Activated CD4-positive, alpha-beta T cell treated with anti-CD3 and anti-CD28 coated beads, Interleukin-2, amount 10 ng/mL, durations not matched to agents 24 days and 14 days (primary cell): Measurements from ENCODE around the gene CALML3. TPM values are rescaled to one million over a fixed set of nuclear protein-coding genes. Genes with fewer than 3 reads are reported as not detected.

Source experiments
- DNase-seq: peaks from one replicate; pipeline ENCODE4 v3.0.0; 2022
- H3K27ac Mint-ChIP-seq: one replicate; pipeline ENCODE4 v1.8.0; 2022; ENCODE audit warnings: mild to moderate bottlenecking, mixed read lengths
- H3K27me3 Mint-ChIP-seq: one replicate; pipeline ENCODE4 v1.8.0; 2022; ENCODE audit warnings: mixed read lengths
- H3K36me3 Mint-ChIP-seq: one replicate; pipeline ENCODE4 v1.8.0; 2022; ENCODE audit warnings: low read depth, mild to moderate bottlenecking, mixed read lengths
- H3K4me1 Mint-ChIP-seq: one replicate; pipeline ENCODE4 v1.8.0; 2021; ENCODE audit warnings: mixed read lengths
- H3K4me3 Mint-ChIP-seq: one replicate; pipeline ENCODE4 v1.8.0; 2022; ENCODE audit warnings: mild to moderate bottlenecking, moderate library complexity, mixed read lengths
- H3K9me3 Mint-ChIP-seq: one replicate; pipeline ENCODE4 v1.8.0; 2021; ENCODE audit warnings: mixed read lengths
- intact Hi-C: fragments of 100-400 bp; cut with micrococcal nuclease; formaldehyde crosslinking; loops from one replicate; pipeline ENCODE4 v1.15.1; 2023
- total RNA-seq: library from RNA; stranded (reverse); gene quantifications from 2 replicates; pipeline ENCODE4 v1.2.3, GENCODE V29; 2022

CALML3 gene
- total RNA-seq, 1 donor from 2014 or later = not detected

GRCh38 chr10:5519054-5519453 is 5.7 kb upstream of the CALML3 start:
- H3K27ac Mint-ChIP-seq = no peak overlapping the region
- H3K27me3 Mint-ChIP-seq = peaks cover 38% of the 10 kb centered on the region
- H3K4me3 Mint-ChIP-seq = no peak overlapping the region
- DNase-seq = no peak
- no peaks in the 10 kb centered on the region for H3K4me1 Mint-ChIP-seq
- no peaks in the 10 kb centered on the region for H3K36me3 Mint-ChIP-seq
- intact Hi-C loops = no loop called here
- no peaks in the 10 kb centered on the region for H3K9me3 Mint-ChIP-seq

- H3K4me3 Mint-ChIP-seq = no peak overlapping the region
Observed at GRCh38 chr10:5522913-5523560, 1.7 kb upstream of the CALML3 start.

GRCh38 chr10:5523796-5524574 is 776 bp upstream of the CALML3 start:
- Mint-ChIP-seq H3K9me3 (no peaks in the 10 kb centered on the region), H3K36me3 (no peaks in the 10 kb centered on the region), H3K4me1 (no peaks in the 10 kb centered on the region), H3K27ac (no peak overlapping the region), H3K27me3 (peaks cover 13% of the 10 kb centered on the region), H3K4me3 (no peak overlapping the region)
- intact Hi-C loops = no loop called here
- no peak for DNase-seq

More at GRCh38 chr10:5522913-5523560, 1.7 kb upstream of the CALML3 start:
- H3K36me3 Mint-ChIP-seq = no peaks in the 10 kb centered on the region
- no peaks in the 10 kb centered on the region for H3K9me3 Mint-ChIP-seq
- peaks cover 21% of the 10 kb centered on the region for H3K27me3 Mint-ChIP-seq
- DNase-seq = no peak
- no peak overlapping the region for H3K27ac Mint-ChIP-seq
- intact Hi-C loops = no loop called here
- H3K4me1 Mint-ChIP-seq = no peaks in the 10 kb centered on the region

- H3K4me3 Mint-ChIP-seq = no peak overlapping the region
- no peak overlapping the region for H3K27ac Mint-ChIP-seq
- DNase-seq = no peak
- no peaks in the 10 kb centered on the region for H3K36me3 Mint-ChIP-seq
- intact Hi-C loops = no loop called here
- no peaks in the 10 kb centered on the region for H3K9me3 Mint-ChIP-seq
- no peaks in the 10 kb centered on the region for H3K4me1 Mint-ChIP-seq
- H3K27me3 Mint-ChIP-seq = peaks cover 3% of the 10 kb centered on the region
Observed at GRCh38 chr10:5525561-5526341, 990 bp downstream of the CALML3 start.

GRCh38 chr10:5526691-5527331 is 2.0 kb downstream of the CALML3 start:
- Mint-ChIP-seq H3K27me3 (peaks cover 3% of the 10 kb centered on the region), H3K27ac (no peak overlapping the region)

GRCh38 chr10:5527332-5528200 is 2.8 kb downstream of the CALML3 start:
- peaks cover 3% of the 10 kb centered on the region for H3K27me3 Mint-ChIP-seq
- DNase-seq = no peak
- intact Hi-C loops = no loop called here
- H3K9me3 Mint-ChIP-seq = no peaks in the 10 kb centered on the region
- no peak overlapping the region for H3K4me3 Mint-ChIP-seq
- no peaks in the 10 kb centered on the region for H3K4me1 Mint-ChIP-seq
- no peaks in the 10 kb centered on the region for H3K36me3 Mint-ChIP-seq
- H3K27ac Mint-ChIP-seq = no peak overlapping the region

More at GRCh38 chr10:5526691-5527331, 2.0 kb downstream of the CALML3 start:
- Mint-ChIP-seq H3K9me3 (no peaks in the 10 kb centered on the region), H3K36me3 (no peaks in the 10 kb centered on the region), H3K4me3 (no peak overlapping the region), H3K4me1 (no peaks in the 10 kb centered on the region)
- DNase-seq = no peak
- intact Hi-C loops = no loop called here

GRCh38 chr10:5528989-5529701 is 4.4 kb downstream of the CALML3 start:
- peaks cover under 1% of the 10 kb centered on the region for H3K27me3 Mint-ChIP-seq
- H3K4me3 Mint-ChIP-seq = no peak overlapping the region
- H3K36me3 Mint-ChIP-seq = no peaks in the 10 kb centered on the region
- no peak overlapping the region for H3K27ac Mint-ChIP-seq
- DNase-seq = no peak
- intact Hi-C loops = no loop called here
- no peaks in the 10 kb centered on the region for H3K9me3 Mint-ChIP-seq
- H3K4me1 Mint-ChIP-seq = no peaks in the 10 kb centered on the region

GRCh38 chr10:5529702-5530411 is 5.1 kb downstream of the CALML3 start:
- Mint-ChIP-seq H3K4me3 (no peak overlapping the region), H3K27ac (no peak overlapping the region), H3K9me3 (no peaks in the 10 kb centered on the region), H3K27me3 (no peaks in the 10 kb centered on the region), H3K36me3 (no peaks in the 10 kb centered on the region), H3K4me1 (no peaks in the 10 kb centered on the region)
- intact Hi-C loops = no loop called here
- DNase-seq = no peak

- no peaks in the 10 kb centered on the region for H3K36me3 Mint-ChIP-seq
- no peak for DNase-seq
- no peak overlapping the region for H3K4me3 Mint-ChIP-seq
- intact Hi-C loops = no loop called here
- peak overlapping the region; percentile 8 for H3K27ac Mint-ChIP-seq
- no peaks in the 10 kb centered on the region for H3K27me3 Mint-ChIP-seq
- no peaks in the 10 kb centered on the region for H3K9me3 Mint-ChIP-seq
- no peaks in the 10 kb centered on the region for H3K4me1 Mint-ChIP-seq
Observed at GRCh38 chr10:5530412-5530806, 5.6 kb downstream of the CALML3 start.

GRCh38 chr10:5530846-5531557 is 6.2 kb downstream of the CALML3 start:
- Mint-ChIP-seq H3K27ac (peak overlapping the region; percentile 8), H3K4me3 (no peak overlapping the region), H3K9me3 (no peaks in the 10 kb centered on the region), H3K4me1 (no peaks in the 10 kb centered on the region), H3K27me3 (no peaks in the 10 kb centered on the region), H3K36me3 (no peaks in the 10 kb centered on the region)
- DNase-seq = no peak
- intact Hi-C loops = no loop called here

- Mint-ChIP-seq H3K4me1 (no peaks in the 10 kb centered on the region), H3K36me3 (no peaks in the 10 kb centered on the region), H3K9me3 (no peaks in the 10 kb centered on the region), H3K27me3 (no peaks in the 10 kb centered on the region), H3K4me3 (no peak overlapping the region), H3K27ac (no peak overlapping the region)
- no peak for DNase-seq
- intact Hi-C loops = no loop called here
Observed at GRCh38 chr10:5531558-5532306, 7.0 kb downstream of the CALML3 start.
